WI38 (cell line): Measurements from ENCODE around the gene RPP14.
"Not testable (repeated sequence)": the region's sequence is repeated elsewhere in the genome, so short reads cannot be mapped to it uniquely, and the experiment has no call there.

ENCODE experiments used
- H3K4me3 ChIP-seq: 2 replicates; pipeline ENCODE4 v1.5.1; 2011; ENCODE audit warnings: low read depth, mild to moderate bottlenecking, control low read depth, low read length
- TF ChIP-seq, protein P1 (sequence below): IDR thresholded peaks from 2 replicates; pipeline ENCODE4 v1.5.1; 2012; ENCODE audit warnings: low read depth, mild to moderate bottlenecking, control low read depth, low read length

Gene RPP14

DNA sequence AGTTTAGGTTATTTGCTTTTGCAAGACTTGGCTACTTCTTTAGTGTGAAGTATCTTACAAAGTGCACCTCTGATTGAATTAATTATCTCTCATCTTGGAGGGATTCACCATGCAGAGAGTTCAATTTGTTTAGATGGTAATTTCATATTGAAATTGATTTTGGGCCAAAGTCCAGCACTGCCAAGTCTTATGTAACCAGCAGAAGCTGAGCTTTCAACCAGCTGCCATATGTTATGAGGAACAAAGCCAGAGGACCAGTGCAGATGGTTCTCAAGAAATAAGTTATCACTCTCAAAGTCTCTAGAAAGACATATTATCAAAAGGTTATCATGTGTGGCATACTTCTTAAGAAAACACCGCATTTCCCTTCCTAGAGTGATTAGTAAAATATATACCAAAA, 39.5 kb upstream of the RPP14 start:
- TF ChIP-seq, protein P1, sequence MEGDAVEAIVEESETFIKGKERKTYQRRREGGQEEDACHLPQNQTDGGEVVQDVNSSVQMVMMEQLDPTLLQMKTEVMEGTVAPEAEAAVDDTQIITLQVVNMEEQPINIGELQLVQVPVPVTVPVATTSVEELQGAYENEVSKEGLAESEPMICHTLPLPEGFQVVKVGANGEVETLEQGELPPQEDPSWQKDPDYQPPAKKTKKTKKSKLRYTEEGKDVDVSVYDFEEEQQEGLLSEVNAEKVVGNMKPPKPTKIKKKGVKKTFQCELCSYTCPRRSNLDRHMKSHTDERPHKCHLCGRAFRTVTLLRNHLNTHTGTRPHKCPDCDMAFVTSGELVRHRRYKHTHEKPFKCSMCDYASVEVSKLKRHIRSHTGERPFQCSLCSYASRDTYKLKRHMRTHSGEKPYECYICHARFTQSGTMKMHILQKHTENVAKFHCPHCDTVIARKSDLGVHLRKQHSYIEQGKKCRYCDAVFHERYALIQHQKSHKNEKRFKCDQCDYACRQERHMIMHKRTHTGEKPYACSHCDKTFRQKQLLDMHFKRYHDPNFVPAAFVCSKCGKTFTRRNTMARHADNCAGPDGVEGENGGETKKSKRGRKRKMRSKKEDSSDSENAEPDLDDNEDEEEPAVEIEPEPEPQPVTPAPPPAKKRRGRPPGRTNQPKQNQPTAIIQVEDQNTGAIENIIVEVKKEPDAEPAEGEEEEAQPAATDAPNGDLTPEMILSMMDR = no peak
- H3K4me3 ChIP-seq = no peak overlapping the region

DNA sequence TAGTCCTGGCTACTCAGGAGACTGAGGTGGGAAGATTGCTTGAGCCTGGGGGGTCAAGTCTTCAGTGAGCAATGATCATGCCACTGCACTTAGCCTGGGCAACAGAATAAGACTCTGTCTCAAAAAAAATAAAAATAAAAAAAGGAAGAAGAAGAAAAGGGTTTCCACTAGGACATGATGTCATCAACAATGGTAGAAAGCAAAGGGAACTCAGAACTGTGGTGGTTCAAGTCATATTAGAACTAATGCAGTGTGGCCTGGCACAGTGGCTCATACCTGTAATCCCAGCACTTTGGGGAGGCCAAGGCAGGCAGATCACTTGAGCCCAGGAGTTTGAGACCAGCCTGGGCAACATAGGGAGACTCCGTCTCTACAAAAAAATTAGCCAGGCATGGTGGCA, 38.5 kb upstream of the RPP14 start:
- not testable (repeated sequence) for H3K4me3 ChIP-seq

DNA sequence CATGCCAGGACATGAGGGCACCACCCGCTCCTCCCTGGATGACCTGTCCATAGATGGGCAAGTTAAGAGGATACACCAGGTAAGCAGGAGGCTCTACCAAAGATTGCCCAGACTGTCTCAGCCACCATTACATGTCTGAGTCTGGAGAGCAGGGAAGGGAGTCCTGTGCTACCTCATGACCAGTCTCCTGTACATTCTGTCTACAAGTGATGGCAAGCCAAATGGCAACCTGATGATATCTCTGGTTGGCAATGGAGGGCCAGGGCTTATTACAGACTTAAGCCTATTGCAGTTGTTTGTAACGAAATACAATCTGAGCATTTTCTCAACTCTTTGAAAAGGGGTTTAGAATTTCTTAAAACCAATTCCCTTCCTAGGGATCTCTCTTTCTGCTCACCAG, 36.7 kb upstream of the RPP14 start:
- no peak overlapping the region for H3K4me3 ChIP-seq
- TF ChIP-seq, protein P1 = no peak

DNA sequence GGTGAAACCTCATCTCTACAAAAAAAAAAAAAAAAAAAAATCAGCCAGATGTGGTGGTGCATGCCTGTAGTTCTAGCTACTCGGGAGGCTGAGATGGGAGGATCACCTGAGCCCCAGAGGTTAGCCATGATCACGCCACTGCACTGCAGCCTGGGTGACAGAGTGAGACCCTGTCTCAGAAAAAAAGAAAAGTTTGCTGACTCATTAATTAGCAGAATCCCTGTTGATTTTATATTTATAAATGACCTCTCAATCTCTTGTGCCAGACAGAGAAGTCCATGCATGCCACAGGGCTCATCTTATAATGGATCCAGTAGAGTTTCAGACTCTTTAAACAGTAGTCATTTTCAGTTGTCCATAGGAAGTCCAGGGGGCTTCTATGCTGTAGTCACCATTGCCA, 35.6 kb upstream of the RPP14 start:
- TF ChIP-seq, protein P1 = no peak
- no peak overlapping the region for H3K4me3 ChIP-seq

DNA sequence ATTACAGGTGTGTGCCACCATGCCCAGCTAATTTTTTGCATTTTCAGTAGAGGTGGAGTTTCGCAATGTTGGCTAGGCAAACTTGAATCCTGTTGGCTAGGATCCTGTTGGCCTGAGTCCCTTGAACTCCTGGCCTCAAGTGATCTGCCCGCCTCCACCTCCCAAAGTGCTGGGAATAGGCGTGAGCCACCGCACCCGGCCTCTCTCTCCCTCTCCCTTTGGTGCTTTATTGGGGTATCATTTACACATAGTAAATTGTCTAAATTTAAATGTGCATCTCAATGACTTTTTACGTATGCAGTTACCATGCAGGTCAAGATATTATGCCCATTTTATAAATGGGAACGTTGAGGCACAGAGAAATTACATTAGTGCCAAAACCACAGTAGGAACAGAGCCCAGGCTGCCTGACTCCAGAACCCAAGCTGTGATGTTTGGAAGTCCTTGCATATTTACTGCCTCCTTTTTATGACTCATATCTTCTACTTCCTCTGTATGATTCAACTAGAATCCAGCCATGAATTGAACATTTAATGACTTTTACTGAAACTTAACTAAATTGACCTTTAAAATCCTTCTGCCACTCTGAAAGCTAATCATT, 34.0 kb upstream of the RPP14 start:
- TF ChIP-seq, protein P1 = no peak
- H3K4me3 ChIP-seq = no peak overlapping the region

DNA sequence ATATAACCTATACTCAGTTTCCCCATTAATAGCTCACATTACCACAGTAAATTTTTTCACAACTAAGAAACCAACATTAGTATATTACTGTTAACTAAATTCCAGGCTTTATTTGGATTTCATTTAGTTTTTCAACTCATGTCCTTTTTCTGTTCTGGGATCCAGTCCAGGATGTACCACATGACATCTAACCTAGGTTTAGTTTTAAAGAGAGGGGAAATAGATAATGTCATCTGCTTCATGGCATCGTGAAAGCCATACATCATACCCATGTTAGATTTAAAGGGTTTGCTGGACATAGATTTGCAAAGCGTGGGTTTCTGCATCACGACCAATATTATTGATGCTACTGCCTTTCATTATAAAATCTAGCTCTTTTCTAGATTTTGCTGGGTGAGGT, 33.2 kb upstream of the RPP14 start:
- TF ChIP-seq, protein P1 = no peak
- H3K4me3 ChIP-seq = no peak overlapping the region

DNA sequence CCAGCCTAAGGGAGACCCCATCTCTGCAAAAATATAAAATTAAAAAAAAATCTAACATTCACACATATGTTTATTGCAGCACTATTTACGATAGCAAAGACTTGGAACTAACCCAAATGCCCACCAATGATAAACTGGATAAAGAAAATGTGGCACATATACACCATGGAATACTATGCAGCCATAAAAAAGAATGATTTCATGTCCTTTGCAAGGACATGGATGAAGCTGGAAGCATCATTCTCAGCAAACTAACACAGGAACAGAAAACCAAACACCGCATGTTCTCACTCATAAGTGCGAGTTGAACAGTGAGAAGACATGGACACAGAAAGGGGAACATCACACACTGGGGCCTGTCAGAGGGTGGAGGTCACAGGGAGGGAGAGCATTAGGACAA, 32.7 kb upstream of the RPP14 start:
- H3K4me3 ChIP-seq = not testable (repeated sequence)

DNA sequence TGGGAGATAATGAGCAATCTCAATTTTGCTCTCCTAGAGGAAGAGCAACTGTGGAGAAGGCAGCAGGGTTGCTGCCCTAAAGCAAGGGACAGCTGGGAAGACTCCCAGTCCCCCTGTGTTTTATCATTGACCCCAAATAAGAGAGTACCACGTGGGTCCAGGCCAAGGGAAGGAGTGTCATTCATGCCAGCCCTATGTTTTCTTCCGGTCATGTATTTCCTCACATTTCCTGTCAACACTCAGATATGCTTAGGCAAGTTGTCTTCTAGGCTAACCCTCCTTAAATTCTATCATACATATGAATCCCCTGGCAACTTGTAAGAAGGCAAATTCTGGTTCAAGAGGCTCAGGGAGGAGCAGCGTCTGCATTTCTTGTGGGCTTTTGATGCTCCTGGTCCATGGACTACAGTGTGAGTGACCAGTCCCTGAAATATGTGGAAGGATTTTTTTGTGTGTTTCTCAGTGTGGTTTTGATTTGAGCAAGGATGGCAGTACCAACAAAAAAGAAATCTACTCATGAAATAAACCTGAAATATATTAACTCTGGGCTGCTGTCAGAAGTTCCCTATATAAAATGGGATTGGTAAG, 31.9 kb upstream of the RPP14 start:
- TF ChIP-seq, protein P1 = no peak
- no peak overlapping the region for H3K4me3 ChIP-seq
